Measurements from ENCODE around the gene PGBD5.

PGBD5 gene

GRCh38 chr1:230321341-230321740 lies 104.8 kb downstream of the PGBD5 start:
- DNase-seq (ENCODE audit: low read depth) = no peak
- H3K4me3 ChIP-seq (ENCODE audit: low read length) = no peak overlapping the region
- TF ChIP-seq, protein P1, sequence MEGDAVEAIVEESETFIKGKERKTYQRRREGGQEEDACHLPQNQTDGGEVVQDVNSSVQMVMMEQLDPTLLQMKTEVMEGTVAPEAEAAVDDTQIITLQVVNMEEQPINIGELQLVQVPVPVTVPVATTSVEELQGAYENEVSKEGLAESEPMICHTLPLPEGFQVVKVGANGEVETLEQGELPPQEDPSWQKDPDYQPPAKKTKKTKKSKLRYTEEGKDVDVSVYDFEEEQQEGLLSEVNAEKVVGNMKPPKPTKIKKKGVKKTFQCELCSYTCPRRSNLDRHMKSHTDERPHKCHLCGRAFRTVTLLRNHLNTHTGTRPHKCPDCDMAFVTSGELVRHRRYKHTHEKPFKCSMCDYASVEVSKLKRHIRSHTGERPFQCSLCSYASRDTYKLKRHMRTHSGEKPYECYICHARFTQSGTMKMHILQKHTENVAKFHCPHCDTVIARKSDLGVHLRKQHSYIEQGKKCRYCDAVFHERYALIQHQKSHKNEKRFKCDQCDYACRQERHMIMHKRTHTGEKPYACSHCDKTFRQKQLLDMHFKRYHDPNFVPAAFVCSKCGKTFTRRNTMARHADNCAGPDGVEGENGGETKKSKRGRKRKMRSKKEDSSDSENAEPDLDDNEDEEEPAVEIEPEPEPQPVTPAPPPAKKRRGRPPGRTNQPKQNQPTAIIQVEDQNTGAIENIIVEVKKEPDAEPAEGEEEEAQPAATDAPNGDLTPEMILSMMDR (conservative IDR thresholded peaks at IDR 0.05; ENCODE audit: low read depth, low read length) = no peak

DNA sequence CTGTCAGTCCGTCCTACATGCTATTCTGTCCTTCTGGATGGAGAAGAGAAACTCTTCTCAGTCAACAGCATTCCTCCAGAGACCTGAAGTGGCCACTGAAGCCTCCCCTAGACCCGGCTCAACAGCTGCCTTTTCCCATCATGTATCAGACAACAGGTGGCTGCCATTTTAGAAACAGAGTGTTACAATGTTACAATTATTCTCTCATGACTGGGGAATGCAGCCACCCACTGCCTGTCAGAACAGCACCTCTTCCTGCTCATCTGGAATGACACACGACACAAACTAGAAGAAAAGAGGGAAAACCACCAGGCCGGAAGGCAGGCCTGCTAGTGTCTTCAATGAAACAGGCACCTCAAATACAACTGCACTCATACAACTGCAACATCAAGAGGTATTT lies 105.3 kb downstream of the PGBD5 start:
- no peak for DNase-seq (ENCODE audit: low read depth)
- TF ChIP-seq, protein P1 (conservative IDR thresholded peaks at IDR 0.05; ENCODE audit: low read depth, low read length) = no peak
- no peak overlapping the region for H3K4me3 ChIP-seq (ENCODE audit: low read length)

- H3K4me3 ChIP-seq (ENCODE audit: low read length) = no peak overlapping the region
- TF ChIP-seq, protein P1 (conservative IDR thresholded peaks at IDR 0.05; ENCODE audit: low read depth, low read length) = no peak
- DNase-seq (ENCODE audit: low read depth) = no peak
Observed at GRCh38 chr1:230319014-230319747, 107.0 kb downstream of the PGBD5 start.

DNA sequence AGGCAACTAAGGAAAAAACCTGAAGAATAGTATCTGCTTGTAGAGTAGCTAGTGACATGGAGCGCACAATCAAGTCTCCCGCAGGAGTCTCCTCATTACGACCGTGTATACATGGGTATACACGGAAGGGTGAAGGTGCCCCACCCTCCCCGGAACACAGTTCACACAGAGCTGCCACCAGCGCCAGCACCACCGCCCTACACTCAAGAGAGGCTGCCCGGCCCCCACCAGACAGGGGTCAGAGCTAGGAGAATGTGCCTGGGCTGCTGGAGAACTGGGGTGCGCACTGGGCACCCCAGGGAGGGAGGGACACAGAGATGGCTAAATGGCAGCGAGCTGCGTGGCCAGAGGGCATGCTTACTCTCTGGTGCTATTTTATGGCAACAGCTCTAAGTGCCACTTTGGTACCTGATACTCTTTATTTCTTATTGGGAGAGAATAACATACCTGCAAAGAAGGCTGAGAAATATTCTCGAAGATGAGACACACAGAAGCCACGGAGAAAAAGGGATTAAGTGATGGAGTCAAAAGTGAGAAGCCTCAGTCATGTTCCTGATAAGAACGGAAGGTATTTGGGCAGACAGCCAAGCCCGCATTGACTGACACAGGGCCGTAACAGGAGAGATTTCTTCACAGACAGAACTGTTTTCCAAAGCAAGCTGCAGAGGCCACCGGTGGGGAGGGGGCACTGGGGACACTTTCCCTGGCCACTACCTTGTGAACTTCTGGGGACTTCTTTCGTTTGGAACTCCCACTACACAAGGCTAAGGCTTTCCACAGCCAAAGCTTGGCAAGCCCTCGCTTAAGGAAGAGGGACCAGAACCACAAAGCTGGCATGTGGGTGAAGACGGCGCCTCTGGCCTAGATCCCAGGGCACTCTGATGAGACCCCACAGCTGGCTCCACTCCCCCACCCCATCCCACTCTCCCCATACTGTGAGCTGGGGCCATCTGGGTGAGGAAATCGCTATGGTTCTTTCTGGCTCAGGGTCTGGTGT lies 108.0 kb downstream of the PGBD5 start:
- DNase-seq (ENCODE audit: low read depth) = no peak
- TF ChIP-seq, protein P1 (conservative IDR thresholded peaks at IDR 0.05; ENCODE audit: low read depth, low read length) = no peak
- no peak overlapping the region for H3K4me3 ChIP-seq (ENCODE audit: low read length)

- no peak for DNase-seq (ENCODE audit: low read depth)
- no peak overlapping the region for H3K4me3 ChIP-seq (ENCODE audit: low read length)
- TF ChIP-seq, protein P1 (conservative IDR thresholded peaks at IDR 0.05; ENCODE audit: low read depth, low read length) = no peak
Observed at GRCh38 chr1:230316864-230317745, 109.0 kb downstream of the PGBD5 start.

- TF ChIP-seq, protein P1 (conservative IDR thresholded peaks at IDR 0.05; ENCODE audit: low read depth, low read length) = peak; percentile 2
- DNase-seq (ENCODE audit: low read depth) = no peak
Observed at GRCh38 chr1:230315099-230315498, 111.0 kb downstream of the PGBD5 start.

More at GRCh38 chr1:230315099-230315498, 111.0 kb downstream of the PGBD5 start:
- no peak overlapping the region for H3K4me3 ChIP-seq (ENCODE audit: low read length)

Data from retinal pigment epithelial cell (primary cell).